Inferior parietal cortex (tissue), 1 donor: ENCODE results near the gene CEP41.

ENCODE experiments used
- DNase-seq: peaks from one replicate; pipeline ENCODE4 v3.0.0-alpha.2; 2016; ENCODE audit errors: extremely low spot score

The CEP41 gene

GRCh38 chr7:130369110-130369711, 71.6 kb downstream of the CEP41 start:
- no peak for DNase-seq

- DNase-seq: no peak
These were observed 72.7 kb downstream of the CEP41 start for GRCh38 chr7:130367836-130368746.

GRCh38 chr7:130367088-130367755, 73.6 kb downstream of the CEP41 start:
- no peak for DNase-seq

- DNase-seq: no peak
These were observed 74.3 kb downstream of the CEP41 start for GRCh38 chr7:130366564-130366963.

GRCh38 chr7:130365511-130366441, 75.0 kb downstream of the CEP41 start:
- no peak for DNase-seq

GRCh38 chr7:130365088-130365487, 75.7 kb downstream of the CEP41 start:
- no peak for DNase-seq

GRCh38 chr7:130364451-130364850, 76.4 kb downstream of the CEP41 start:
- DNase-seq: no peak

- DNase-seq: no peak
These were observed 77.6 kb downstream of the CEP41 start for GRCh38 chr7:130363026-130363847.

GRCh38 chr7:130362251-130362816, 78.5 kb downstream of the CEP41 start:
- DNase-seq: no peak

- DNase-seq: no peak
These were observed 79.1 kb downstream of the CEP41 start for GRCh38 chr7:130361681-130362080.

GRCh38 chr7:130360518-130360917, 80.3 kb downstream of the CEP41 start:
- no peak for DNase-seq

GRCh38 chr7:130359276-130359857, 81.4 kb downstream of the CEP41 start:
- DNase-seq: no peak

- DNase-seq: no peak
These were observed 82.3 kb downstream of the CEP41 start for GRCh38 chr7:130358471-130358870.

GRCh38 chr7:130356876-130357611, 83.8 kb downstream of the CEP41 start:
- no peak for DNase-seq

GRCh38 chr7:130356121-130356875, 84.5 kb downstream of the CEP41 start:
- no peak for DNase-seq

- no peak for DNase-seq
These were observed 87.6 kb downstream of the CEP41 start for GRCh38 chr7:130353196-130353595.

- DNase-seq: peak; percentile 20
These were observed 88.4 kb downstream of the CEP41 start for GRCh38 chr7:130352194-130353074.

GRCh38 chr7:130351791-130352090, 89.1 kb downstream of the CEP41 start:
- DNase-seq: no peak
